ENCODE results near the gene GMPR2.

DNA sequence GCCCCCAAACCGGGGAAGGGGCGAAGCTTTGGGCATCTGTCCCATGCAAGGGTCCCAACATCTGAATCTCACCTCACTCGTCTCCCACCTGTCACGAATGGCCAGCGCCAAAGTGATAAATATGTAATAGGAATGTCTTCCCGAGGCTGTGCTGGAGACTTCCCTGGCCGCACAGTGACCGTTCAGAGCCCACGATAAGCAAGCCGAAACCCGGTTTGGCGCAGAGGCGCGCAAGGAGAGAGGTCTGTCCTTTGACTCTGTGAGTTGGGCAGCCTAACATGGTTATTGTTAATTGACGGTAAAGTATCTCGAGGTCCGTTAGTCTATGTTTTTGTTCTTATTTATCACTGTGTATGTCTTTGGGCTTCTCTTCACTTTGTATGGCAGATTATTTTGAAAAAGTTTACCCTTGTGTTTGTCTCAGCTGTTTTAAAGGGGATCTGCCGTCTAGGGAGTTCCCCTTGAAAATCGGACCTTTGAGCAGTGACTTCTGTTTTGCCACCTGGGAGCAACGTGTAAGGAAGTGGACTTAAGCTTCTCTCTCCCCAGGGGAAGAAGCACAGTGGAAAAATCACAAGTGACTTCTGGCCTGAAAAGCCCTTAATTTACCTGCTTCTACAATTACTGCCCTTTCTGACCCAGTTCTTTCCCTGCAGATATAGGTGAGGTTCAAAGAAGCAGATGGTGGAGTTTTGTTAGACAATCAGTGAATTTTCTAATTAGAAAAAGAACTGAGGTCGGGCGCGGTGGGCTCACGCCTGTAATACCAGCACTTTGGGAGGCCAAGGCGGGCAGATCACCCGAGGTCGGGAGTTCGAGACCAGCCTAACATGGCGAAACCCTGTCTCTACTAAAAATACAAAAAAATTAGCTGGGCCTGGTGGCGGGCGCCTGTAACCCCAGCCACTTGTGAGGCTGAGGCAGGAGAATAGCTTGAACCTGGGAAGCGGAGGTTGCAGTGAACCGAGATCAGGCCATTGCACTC lies 36.4 kb upstream of the GMPR2 start:
- TF ChIP-seq, protein P1, sequence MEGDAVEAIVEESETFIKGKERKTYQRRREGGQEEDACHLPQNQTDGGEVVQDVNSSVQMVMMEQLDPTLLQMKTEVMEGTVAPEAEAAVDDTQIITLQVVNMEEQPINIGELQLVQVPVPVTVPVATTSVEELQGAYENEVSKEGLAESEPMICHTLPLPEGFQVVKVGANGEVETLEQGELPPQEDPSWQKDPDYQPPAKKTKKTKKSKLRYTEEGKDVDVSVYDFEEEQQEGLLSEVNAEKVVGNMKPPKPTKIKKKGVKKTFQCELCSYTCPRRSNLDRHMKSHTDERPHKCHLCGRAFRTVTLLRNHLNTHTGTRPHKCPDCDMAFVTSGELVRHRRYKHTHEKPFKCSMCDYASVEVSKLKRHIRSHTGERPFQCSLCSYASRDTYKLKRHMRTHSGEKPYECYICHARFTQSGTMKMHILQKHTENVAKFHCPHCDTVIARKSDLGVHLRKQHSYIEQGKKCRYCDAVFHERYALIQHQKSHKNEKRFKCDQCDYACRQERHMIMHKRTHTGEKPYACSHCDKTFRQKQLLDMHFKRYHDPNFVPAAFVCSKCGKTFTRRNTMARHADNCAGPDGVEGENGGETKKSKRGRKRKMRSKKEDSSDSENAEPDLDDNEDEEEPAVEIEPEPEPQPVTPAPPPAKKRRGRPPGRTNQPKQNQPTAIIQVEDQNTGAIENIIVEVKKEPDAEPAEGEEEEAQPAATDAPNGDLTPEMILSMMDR (IDR thresholded peaks at IDR 0.05; ENCODE audit: borderline replicate concordance, extremely low read depth, low read length, poor library complexity, severe bottlenecking), result no peak
- no peak for TF ChIP-seq EZH2 (IDR thresholded peaks at IDR 0.05; ENCODE audit: borderline replicate concordance, low read depth, low read length, severe bottlenecking)
